ENCODE results near the gene S100Z. TPM values are rescaled to one million over a fixed set of nuclear protein-coding genes. Genes with fewer than 3 reads are reported as not detected.
A peak's percentile ranks its signal among the peaks of the same experiment; 100 is the strongest.

S100Z gene
- total and polyA plus RNA-seq, 2 experiments from 2014 or later = 0.45 to 1.3 TPM

DNA sequence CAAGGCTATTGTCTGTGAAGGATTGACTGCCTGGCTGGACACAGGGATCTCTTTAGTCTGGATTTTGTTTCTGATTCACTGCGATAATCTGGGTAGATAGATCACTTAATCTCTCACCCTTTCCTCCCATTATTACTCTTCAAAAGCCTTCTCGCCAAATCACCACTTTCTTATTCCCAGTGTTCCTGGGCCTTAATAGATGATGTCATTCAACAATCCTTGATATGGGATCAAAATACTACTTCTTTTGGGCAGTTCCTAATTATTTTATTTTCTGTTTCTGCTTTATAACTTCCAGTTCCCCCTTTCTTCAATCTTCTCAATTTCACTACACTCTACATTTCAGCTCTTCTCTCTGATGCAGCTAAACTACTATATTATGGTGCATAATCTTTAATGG, 96.3 kb downstream of the S100Z start:
- H3K36me3 ChIP-seq = no peaks in the 10 kb centered on the region
- DNase-seq (ENCODE audit: low read depth in 1 of 2, low spot score in 1 of 2) = no peak
- H3K4me3 ChIP-seq = no peak overlapping the region
- H3K9me3 ChIP-seq (ENCODE audit: low read depth) = no peaks in the 10 kb centered on the region
- no peak overlapping the region for H3K27ac ChIP-seq
- TF ChIP-seq CTCF (IDR thresholded peaks at IDR 0.05; ENCODE audit: low read depth, low read length) = no peak
- H3K27me3 ChIP-seq = peaks cover 2% of the 10 kb centered on the region
- H3K4me1 ChIP-seq (ENCODE audit: low read depth) = peaks cover 19% of the 10 kb centered on the region

GRCh38 chr5:76947082-76947503, 97.3 kb downstream of the S100Z start:
- H3K9me3 ChIP-seq (ENCODE audit: low read depth) = no peaks in the 10 kb centered on the region
- no peak for TF ChIP-seq CTCF (IDR thresholded peaks at IDR 0.05; ENCODE audit: low read depth, low read length)
- H3K4me1 ChIP-seq (ENCODE audit: low read depth) = peaks cover 19% of the 10 kb centered on the region
- H3K27ac ChIP-seq = no peak overlapping the region
- H3K27me3 ChIP-seq = peaks cover 12% of the 10 kb centered on the region
- no peak for DNase-seq (ENCODE audit: low read depth in 1 of 2, low spot score in 1 of 2)
- H3K4me3 ChIP-seq = no peak overlapping the region
- no peaks in the 10 kb centered on the region for H3K36me3 ChIP-seq

DNA sequence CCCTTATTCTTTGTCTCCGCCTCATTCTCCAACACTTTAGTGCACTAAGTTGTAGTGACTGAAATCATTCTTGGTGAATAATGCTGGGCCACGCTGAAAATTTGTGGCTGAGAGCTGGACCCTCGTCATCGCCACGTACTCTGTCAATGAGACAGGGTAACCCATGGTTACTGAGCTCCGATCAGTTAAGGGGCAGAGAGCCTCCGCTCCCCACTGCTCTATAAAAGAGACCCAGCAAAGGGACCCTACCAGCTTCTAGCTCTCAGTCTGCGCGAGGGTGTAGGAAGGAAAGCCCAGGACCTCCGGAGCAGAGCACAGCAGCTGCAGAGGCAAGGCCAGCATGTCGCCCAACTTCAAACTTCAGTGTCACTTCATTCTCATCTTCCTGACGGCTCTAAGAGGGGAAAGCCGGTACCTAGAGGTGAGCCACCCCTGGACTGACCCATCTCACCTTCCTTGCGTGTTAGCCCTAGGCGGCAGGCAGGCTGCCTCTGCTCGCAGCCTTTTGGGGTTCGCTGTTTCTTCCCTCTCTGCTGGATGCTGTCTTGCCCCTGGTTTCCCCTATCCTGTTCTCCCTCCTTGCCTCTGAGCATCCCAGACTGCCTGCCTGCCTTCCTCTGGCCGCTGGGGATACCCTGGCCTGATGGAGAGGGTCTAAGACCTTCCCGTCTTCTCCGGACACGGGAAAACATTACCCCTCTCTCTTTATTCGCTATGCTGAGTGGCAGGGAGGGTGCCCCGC, 103.2 kb downstream of the S100Z start, which contains the start of gene CRHBP:
Gene CRHBP, plus strand, starts transcription at position 251 of the 742 bp plus-strand sequence. Its CDS starts 90 bp downstream, at position 341.
- H3K27me3 ChIP-seq = peaks cover 53% of the 10 kb centered on the region
- peak within 1 kb of the TSS; percentile 43 for H3K4me3 ChIP-seq
- no peak for TF ChIP-seq CTCF (IDR thresholded peaks at IDR 0.05; ENCODE audit: low read depth, low read length)
- no peaks in the 10 kb centered on the region for H3K4me1 ChIP-seq (ENCODE audit: low read depth)
- no peak within 1 kb of the TSS for H3K27ac ChIP-seq
- H3K9me3 ChIP-seq (ENCODE audit: low read depth) = no peaks in the 10 kb centered on the region
- H3K36me3 ChIP-seq = no peaks in the 10 kb centered on the region
- DNase-seq (ENCODE audit: low read depth in 1 of 2, low spot score in 1 of 2) = no peak

DNA sequence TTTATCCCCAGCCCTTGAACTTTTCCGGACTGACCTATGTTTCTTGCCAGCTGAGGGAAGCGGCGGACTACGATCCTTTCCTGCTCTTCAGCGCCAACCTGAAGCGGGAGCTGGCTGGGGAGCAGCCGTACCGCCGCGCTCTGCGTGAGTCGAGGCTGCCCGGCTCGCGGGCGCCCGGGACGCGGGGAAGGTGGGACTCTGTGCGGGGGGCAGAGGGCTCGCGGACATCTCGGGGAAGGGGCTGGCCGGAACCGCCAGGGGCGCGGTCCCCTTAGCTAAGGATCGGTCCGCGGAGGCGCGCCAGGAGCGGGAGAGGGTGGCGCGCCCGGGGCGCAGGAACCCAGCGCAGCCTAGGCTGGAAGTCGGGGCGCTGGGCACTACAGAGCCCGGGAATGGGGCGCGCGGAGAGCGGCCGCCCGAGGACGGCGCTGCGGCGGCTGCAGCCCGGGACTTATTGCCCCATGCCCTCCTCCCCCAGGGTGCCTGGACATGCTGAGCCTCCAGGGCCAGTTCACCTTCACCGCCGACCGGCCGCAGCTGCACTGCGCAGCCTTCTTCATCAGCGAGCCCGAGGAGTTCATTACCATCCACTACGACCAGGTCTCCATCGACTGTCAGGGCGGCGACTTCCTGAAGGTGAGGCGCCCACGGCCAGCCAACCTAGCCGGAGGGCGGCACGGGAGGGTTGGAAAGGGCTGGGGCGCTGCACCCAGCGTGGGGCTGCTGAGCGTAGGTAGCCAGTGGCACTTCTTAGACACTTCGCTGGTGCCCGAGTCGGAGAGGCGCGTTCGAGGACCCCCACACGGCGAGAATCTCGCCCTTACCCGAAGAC, 104.0 kb downstream of the S100Z start:
- Histone ChIP-seq H3K4me1 (ENCODE audit: low read depth) (no peaks in the 10 kb centered on the region), H3K4me3 (peak overlapping the region; percentile 43), H3K27me3 (peaks cover 53% of the 10 kb centered on the region), H3K36me3 (no peaks in the 10 kb centered on the region), H3K9me3 (ENCODE audit: low read depth) (no peaks in the 10 kb centered on the region), H3K27ac (no peak overlapping the region)
- DNase-seq (ENCODE audit: low read depth in 1 of 2, low spot score in 1 of 2) = peak; percentile 37 to 53
- no peak for TF ChIP-seq CTCF (IDR thresholded peaks at IDR 0.05; ENCODE audit: low read depth, low read length)

GRCh38 chr5:76954383-76954763, 104.6 kb downstream of the S100Z start:
- Histone ChIP-seq H3K4me1 (ENCODE audit: low read depth) (no peaks in the 10 kb centered on the region), H3K27ac (no peak overlapping the region), H3K36me3 (no peaks in the 10 kb centered on the region), H3K9me3 (ENCODE audit: low read depth) (no peaks in the 10 kb centered on the region), H3K27me3 (peaks cover 53% of the 10 kb centered on the region), H3K4me3 (peak overlapping the region; percentile 43)
- no peak for DNase-seq (ENCODE audit: low read depth in 1 of 2, low spot score in 1 of 2)
- no peak for TF ChIP-seq CTCF (IDR thresholded peaks at IDR 0.05; ENCODE audit: low read depth, low read length)
